GM18873 (cell line): ENCODE data around the gene NEK5.
A peak's percentile ranks its signal among the peaks of the same experiment; 100 is the strongest.
"Not testable (repeated sequence)": the region's sequence is repeated elsewhere in the genome, so short reads cannot be mapped to it uniquely, and the experiment has no call there.

Experiments
- ATAC-seq: cut with Tn5 transposase; IDR thresholded peaks from one replicate; pipeline ENCODE4 v1.9.1; 2021; ENCODE audit warnings: mild to moderate bottlenecking, moderate library complexity, moderate number of reproducible peaks; ENCODE audit not compliant: unreplicated experiment, low FRiP score

The NEK5 gene, protein sequence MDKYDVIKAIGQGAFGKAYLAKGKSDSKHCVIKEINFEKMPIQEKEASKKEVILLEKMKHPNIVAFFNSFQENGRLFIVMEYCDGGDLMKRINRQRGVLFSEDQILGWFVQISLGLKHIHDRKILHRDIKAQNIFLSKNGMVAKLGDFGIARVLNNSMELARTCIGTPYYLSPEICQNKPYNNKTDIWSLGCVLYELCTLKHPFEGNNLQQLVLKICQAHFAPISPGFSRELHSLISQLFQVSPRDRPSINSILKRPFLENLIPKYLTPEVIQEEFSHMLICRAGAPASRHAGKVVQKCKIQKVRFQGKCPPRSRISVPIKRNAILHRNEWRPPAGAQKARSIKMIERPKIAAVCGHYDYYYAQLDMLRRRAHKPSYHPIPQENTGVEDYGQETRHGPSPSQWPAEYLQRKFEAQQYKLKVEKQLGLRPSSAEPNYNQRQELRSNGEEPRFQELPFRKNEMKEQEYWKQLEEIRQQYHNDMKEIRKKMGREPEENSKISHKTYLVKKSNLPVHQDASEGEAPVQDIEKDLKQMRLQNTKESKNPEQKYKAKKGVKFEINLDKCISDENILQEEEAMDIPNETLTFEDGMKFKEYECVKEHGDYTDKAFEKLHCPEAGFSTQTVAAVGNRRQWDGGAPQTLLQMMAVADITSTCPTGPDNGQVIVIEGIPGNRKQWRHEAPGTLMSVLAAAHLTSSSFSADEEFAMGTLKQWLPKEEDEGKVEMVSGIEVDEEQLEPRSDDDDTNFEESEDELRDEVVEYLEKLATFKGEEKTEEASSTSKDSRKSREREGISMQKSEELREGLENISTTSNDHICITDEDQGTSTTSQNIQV

DNA sequence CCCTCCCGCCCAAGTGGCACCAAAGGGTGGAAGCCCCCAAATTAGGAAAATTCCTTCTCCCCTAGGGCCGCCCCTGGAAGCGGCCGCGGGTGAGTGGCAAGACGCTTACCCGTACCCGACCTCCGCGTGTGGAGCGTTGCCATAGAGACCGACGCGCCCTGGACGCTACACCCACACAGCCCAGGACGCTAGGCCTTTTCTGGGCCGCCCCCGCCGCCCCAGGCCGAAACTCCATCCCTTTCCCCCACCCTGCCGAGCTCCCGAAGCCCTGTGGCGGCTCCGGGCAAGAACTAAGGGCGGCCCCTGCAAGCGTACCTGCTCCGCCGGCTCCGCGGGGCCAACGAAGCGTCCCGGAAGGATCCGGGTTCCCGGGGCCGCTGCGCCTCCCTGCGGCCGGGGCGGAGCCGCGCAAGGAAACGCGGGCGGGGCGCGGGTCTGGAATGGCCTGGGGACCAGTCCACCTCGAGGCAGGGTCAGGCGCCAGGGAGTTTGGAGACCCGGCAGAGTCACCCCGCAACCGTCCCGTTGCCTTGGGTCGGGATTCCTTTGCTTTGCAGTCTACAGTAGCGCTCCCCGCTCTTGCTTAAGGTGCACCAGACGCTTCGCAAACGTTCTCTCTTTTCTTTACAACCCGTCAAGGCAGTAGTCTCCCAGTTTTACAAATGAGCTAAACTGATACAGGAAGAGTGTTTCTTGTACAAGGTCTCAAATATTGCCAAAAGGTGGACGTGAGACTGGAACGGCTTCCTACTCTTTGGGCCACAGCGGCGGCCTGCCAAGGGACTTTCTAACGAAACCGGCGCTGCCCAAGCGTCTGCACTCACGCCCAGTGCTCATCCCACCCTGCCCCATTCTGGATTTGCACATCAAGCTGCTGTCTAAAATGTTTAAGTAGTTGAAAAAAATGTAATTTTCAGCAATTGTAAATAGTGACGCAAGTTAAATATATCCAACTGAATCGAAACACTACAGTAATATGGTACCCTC lies at the start of gene NEK5:
NEK5 (minus strand) TSS at position 360 of the 987 bp plus-strand sequence. CDS start 1,591 bp downstream, outside the sequence.
- peak; percentile 61 for ATAC-seq

DNA sequence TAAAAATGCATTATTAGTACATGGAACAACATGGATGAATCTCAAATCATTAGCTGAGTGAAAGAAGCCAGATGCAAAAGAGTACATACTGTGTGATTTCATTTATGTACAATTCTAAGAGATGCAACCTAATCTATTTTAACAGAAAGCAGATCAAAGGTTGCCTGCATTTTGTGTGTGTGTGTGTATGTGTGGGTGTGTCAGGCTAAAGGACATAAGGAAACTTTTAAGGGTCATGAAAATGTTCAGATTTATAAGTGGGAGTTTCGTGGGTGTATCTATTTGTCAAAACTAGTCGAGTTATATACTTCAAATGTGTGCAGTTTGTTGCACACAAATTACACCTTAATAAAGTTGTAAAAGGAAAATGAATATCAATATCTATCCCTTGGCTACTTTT lies 48.4 kb upstream of the NEK5 start:
- no peak for ATAC-seq

DNA sequence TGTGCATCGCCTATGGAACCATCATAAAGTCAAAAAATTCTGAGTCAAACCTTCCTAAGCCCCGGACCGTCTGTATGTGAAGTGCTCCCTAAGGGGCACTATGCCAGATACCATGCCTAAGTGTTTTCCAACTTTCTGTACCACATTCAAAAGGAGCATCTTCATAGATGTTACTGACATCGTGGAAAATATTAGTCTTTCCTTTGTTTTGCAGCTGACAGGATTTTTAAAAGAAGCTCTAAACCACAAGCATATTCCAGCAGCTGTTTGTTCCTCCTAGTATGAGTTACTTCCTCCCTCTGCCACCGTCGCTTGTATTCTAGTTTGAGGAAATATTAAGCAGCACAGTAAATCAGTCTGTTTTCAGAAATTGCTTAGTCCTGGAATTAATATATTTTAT lies 45.1 kb upstream of the NEK5 start:
- not testable (repeated sequence) for ATAC-seq

DNA sequence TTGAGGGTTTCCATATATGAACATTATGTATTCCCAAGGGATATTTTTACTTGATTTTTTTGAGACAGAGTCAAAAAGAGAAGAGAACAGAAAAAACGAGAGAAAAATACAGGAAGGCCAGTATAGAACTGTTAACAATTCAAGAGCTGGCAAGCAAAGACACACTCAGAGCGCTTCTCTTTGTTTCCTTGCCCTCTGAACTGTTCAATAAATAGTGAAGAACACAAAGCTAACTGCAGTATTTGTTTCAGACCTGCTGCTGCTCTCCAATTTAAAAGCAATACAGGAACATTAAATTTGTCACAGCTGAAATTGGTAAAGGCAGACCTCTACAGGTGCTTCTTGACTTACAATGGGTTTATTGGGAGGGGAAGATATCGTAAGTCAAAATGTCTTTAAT lies 44.5 kb upstream of the NEK5 start:
- no peak for ATAC-seq

DNA sequence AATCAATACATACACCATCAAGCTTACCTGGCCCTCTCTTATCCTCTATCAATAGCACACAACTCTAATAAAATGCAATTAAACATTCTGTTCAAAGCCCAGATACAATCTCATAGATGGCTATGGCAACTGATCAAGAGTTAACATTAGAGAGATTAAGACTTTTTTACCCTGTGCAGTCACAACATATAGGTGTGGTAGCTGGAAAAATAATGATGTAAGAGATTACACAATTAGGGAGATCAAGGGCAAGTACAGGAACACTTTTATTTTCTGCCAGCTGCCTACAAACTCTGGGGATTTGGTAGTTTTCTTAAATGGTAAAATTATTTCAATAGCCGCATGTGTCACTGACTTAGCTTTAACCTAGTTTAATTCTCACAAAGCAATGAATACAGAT lies 42.8 kb upstream of the NEK5 start:
- not testable (repeated sequence) for ATAC-seq

DNA sequence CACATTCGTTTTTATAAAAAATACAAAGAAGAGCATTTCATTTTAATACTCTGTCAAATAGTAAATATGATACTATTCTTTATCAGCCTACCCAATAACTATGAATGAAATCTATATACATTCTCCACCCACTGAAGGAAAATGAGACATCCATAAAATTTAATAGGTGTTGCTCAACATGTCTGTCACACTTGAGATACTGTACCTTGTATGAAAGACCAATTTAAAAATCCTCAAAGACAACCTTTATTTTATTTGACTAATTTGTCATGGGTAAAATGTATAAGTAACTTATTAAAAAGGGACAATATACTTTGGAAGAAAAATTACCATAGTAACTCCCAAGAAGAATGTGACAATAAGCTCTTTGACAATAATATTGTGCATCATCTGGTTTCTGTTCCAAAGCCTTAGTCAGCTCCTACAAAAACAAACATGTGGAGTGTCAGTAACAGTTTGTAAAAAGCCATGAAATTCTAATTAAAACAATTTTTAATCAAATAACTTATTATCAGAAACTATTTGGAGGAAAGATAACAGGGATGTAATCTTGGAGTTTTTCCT lies 42.0 kb upstream of the NEK5 start:
- not testable (repeated sequence) for ATAC-seq

DNA sequence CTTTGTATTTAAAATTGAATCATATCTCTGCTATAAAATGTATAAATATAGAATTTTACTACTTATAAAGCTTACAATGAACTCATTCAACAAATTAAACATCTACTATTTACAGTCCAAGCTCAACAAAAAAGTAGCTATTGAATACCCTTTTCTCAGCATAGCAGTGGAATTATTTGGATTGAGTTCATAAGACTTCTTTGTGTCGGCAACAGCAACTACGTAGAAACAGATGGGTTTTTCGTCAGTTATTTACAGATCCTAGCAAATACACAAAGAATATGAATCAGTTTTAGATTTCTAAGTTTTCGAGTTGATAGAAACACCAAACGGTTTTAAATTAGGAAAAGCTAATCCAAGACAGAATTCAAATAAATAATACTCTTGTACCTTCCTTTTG lies 41.0 kb upstream of the NEK5 start:
- ATAC-seq = no peak

DNA sequence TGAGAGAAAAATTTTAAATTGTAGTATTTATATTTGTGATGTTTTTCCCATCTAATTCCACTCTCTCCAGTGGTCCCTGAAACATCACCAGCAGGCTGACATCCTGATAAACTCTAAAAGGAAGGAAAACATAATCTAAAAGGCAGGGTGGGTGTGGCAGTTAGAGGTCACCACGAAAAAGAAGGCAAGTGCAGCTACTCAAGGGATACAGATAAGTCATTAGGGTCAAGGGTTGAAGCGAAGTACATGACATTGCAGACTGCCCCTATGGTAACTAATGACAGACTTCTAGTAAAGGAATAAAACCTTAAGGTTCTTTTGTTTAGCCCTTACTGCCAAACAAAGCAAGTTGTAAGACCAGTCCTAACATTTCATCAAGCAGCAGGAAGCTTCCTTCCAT lies 36.5 kb upstream of the NEK5 start:
- no peak for ATAC-seq

DNA sequence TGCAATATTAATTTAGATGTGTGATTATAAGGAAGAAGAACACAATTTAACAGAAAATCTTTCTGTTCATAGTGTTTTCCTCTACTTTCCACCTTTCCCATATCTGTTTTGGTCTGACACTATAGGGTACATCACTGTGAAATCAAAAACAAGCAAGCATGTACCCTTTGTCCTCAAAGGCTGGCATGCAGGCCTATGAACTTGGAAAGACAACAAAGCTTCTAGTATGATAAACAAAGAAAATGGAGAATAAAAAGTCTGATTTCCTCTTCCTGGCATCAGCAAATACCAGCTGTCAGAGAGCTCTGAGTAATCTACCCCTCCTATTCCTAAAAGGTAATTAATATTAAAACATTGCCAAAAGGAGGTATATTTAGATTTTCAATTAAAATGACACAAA lies 36.1 kb upstream of the NEK5 start:
- ATAC-seq = no peak

DNA sequence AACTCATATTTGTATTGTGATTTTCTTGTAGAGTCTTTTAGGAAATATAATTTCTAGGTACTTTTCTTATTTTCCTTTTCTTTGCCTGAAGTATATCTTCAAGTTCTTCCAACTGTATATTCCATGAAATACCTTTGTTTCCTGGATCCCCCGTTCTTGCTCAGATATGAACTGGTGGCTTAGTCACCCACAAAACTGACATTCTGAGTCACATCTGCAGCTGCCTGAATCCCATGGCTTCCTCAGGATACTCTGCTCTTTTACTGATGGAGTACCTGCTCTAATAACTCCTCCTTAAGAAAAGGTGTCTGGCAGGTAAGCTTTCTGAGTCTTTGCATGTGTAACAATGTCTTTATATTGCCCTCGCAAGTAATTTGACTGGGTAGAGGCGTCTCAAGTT lies 35.0 kb upstream of the NEK5 start:
- ATAC-seq = not testable (repeated sequence)

DNA sequence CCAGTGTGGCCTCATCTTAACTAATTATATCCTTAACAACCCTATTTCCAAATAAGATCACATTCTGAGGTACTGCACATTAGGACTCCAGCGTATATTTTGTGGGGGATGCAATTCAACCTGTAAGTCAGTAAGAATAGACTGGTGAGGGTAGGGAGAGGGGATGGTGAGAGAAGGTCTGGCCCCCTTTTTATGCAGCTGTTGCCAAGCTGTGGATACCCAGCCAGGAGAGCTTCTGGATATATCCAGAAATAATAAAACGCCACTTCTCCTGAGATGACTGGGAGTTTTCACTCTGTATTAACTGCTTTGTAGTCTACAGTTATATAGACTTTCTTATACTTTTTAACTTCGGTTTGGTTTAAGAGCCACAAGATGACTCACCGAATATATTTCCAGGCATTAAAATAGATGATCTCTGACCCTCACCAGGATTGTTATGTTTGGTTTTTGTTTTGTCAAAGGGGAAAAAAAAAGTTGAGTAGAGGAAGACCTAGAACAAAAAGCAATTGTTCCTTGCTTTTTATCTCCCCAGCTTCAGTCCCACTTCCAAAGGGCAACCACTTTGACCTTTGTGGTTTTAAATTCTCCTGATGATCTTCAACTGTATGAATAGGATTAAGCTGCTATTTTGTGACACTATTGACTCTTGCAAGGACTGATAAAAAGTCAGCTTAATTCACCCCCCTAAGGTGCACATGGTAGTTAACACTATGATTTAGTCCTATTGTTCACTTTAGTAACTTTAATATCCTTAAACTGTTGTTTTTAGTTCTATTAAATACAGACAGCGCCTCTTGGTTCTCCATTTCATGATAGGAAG lies 33.6 kb upstream of the NEK5 start:
- ATAC-seq = no peak

DNA sequence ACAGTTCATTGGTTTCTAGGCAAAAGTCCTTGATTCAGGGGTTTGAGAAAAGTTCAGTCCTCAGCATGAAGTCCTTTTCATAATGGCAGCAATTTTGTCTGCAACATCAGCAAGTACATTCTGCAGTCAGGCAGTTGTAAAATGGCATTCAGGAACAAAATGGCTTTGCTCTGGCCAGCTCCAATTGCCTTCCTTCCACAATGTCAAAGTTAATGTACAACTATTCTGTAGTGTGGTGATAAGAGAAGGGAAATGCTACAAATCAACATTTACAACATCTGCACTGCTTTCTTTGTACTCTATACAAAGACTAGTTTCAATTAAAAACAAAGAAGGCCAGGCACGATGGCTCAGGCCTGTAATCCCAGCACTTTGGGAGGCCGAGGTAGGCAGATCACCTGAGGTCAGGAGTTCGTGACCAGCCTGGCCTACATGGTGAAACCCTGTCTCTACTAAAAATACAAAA lies 32.3 kb upstream of the NEK5 start:
- ATAC-seq = no peak

DNA sequence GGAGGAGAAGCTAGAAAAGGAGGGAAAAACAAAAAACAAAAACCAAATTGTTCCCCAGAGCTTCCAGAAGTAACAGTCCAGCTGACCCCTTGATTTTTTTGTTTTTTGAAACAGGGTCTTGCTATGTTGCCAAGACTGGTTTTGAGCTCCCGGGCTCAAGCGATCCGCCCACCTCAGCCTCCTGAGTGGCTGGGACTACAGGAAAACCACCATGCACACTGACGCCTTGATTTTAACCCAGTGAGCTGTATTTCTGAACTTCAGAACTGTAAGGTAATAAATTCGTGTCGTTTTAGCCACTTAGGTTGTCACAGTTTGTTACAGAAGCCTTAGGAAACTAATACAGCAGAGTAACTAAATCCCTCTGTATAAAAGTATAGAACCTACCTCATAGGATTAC lies 31.6 kb upstream of the NEK5 start:
- no peak for ATAC-seq

DNA sequence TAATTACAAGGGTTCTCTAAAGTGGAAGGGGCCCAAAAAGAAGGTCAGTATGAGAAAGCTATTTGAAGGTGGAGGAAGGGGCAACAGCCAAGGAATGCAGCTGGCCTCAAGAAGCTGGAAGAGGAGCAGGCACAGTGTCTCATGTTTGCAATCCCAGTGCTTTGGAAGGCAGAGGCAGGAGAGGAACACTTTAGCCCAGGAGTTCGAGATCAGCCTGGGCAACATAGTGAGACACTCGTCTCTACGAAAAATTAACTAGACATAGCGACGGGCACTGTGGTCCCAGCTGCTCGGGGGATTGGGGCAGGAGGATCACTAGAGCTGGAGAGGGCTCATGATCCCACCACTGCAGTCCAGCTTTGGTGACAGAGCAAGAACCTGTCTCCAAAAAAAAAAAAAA lies 31.2 kb upstream of the NEK5 start:
- no peak for ATAC-seq

DNA sequence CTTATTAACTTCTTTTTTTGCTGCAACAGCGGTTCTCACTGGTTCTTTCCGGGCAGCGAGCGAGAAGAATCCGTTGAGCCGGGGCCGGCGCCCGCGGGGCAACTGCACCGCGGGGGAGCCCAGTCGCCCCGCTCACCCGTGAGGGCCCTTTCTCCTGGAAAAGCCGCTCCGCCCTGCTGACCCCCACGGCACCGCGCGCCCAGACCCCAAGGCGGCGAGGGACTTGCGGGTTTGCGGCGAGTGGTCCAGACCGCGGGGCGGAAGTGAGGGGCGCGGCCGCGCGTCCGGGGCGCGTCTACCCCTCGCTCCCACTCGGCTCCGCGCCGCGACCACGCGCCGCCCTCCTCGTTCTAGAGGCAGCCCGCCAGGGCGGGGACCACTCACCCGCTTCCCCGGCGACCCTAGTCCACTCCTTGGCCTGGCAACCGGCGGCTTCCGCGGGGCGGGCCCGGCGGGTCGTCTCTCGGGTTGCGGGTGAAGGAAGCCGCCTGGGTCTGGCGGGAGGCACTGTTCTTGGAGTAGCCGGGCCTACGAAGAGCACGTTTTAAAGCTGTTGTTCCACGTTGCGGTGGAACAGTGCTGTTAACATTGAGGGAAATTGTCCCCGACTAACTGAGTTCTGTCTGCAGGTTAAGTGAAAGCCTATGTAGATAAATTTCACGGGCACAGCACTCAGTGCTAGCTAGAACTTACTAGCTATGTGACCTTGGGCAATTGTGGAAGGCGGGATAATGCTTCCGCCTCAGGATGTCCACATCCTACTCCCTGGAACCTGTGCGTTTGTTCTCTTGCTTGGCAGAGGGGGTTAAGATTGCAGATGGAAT lies 30.5 kb upstream of the NEK5 start, which contains the start of gene NEK3:
NEK3 (minus strand) TSS at position 439 of the 824 bp plus-strand sequence. CDS start 3,406 bp downstream, outside the sequence.
- ATAC-seq = peak; percentile 50

DNA sequence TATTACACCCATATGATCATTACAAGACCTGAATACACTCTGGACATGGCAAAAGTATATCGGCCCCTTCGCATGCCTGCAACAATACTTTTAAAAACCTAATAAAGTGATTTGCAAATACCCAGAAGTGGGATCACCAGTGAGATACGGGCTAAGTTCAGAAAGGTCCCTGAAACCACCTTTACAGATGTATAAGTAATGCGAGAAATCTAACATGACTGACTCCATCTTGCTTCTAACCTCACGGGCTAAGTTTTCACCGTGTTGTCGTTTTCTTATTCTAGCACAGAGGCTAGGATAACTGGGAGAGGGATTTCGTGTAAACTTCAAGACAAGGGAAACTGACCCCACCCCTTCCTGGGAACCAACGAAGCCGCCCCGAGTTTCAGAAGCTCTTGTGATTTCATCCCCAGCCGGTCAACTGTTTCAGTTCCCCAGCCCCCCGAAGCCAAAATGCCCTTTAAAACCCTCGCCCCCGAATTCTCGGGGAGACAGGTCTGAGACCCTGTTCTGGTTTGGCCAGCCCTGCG lies 29.8 kb upstream of the NEK5 start:
- peak; percentile 24 for ATAC-seq

DNA sequence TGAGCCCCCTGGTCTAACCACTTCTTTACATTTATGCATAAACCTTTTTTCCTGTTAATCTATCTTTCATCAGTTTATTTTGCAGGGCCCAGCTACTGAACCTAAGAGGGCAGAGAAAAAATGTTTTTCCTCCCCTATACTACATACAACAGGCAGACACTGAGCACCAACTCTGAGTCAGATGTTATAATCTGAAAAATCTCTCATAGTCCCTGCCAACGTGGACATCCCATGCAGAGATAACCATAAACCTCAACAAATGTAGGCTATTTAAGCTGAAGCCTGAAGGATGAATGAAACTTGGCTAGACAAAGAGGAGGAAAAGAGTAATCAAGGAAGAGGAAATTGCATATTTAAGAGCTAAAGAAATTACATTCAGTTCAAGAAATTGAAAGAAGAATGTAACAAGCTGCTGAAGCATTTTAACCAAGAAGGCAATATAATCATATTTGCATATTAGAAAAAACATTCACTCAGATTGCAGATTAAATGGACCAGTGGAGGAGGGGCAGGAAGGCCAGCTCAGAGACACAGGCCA lies 27.9 kb upstream of the NEK5 start:
- ATAC-seq = no peak

DNA sequence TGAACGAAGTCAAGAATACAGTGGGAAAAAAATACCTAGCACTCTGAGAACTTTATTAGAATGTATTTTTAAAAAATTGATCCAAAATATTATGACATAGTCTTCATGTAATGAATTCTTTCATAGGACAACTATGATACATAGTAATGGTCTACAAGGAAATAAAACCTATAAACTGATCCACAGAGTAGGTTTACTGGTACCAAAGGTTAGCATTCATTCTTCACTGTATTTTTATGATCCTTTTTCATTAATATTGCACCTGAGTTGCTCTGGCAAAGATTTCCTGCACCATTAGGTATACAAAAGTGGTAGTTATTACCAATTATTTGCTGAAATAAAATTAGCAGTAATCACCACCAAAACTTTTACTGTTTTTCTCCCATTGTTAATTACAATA lies 26.3 kb upstream of the NEK5 start:
- no peak for ATAC-seq
